ENCODE data around the gene FMNL1.
"Not testable (repeated sequence)": the region's sequence is repeated elsewhere in the genome, so short reads cannot be mapped to it uniquely, and the experiment has no call there.

The FMNL1 gene

GRCh38 chr17:45235416-45236281 lies 14.0 kb downstream of the FMNL1 start:
- peak; percentile 57 to 79 for DNase-seq

GRCh38 chr17:45236282-45236606 lies 14.6 kb downstream of the FMNL1 start:
- DNase-seq = no peak

- no peak for DNase-seq
Observed at GRCh38 chr17:45237686-45238085, 16.0 kb downstream of the FMNL1 start.

- DNase-seq = no peak
Observed at GRCh38 chr17:45238155-45238774, 16.6 kb downstream of the FMNL1 start.

GRCh38 chr17:45240905-45241327 lies 19.2 kb downstream of the FMNL1 start:
- no peak for DNase-seq

GRCh38 chr17:45241328-45242028 lies 19.8 kb downstream of the FMNL1 start:
- peak; percentile 51 to 72 for DNase-seq

GRCh38 chr17:45242029-45242414 lies 20.3 kb downstream of the FMNL1 start:
- no peak for DNase-seq

GRCh38 chr17:45243750-45244149 lies 22.1 kb downstream of the FMNL1 start:
- no peak for DNase-seq

GRCh38 chr17:45244725-45245656 lies 23.3 kb downstream of the FMNL1 start:
- no peak for DNase-seq

GRCh38 chr17:45246338-45246737 lies 24.7 kb downstream of the FMNL1 start:
- DNase-seq = no peak

GRCh38 chr17:45246861-45247428 lies 25.3 kb downstream of the FMNL1 start:
- DNase-seq = peak; percentile 46 to 75

- DNase-seq = peak; percentile 97
Observed at GRCh38 chr17:45247429-45248131, 25.9 kb downstream of the FMNL1 start.

- peak; percentile 64 to 74 for DNase-seq
Observed at GRCh38 chr17:45248132-45248957, 26.7 kb downstream of the FMNL1 start.

- no peak for DNase-seq
Observed at GRCh38 chr17:45251931-45252330, 30.2 kb downstream of the FMNL1 start.

GRCh38 chr17:45253237-45253636 lies 31.6 kb downstream of the FMNL1 start:
- not testable (repeated sequence) for DNase-seq

GRCh38 chr17:45253879-45254278 lies 32.2 kb downstream of the FMNL1 start:
- no peak for DNase-seq

- DNase-seq = no peak
Observed at GRCh38 chr17:45255358-45255757, 33.7 kb downstream of the FMNL1 start.

- DNase-seq = no peak
Observed at GRCh38 chr17:45256114-45256966, 34.7 kb downstream of the FMNL1 start.

- no peak for DNase-seq
Observed at GRCh38 chr17:45257115-45257514, 35.4 kb downstream of the FMNL1 start.

- DNase-seq = no peak
Observed at GRCh38 chr17:45258981-45259380, 37.3 kb downstream of the FMNL1 start.

Measured in NCI-H524 (cell line).